MM.1S (cell line): ENCODE measurements around the gene MARCHF10.

Experiments
- DNase-seq: peaks from one replicate; pipeline ENCODE4 v3.0.0-alpha.2; 2015
- H2AFZ ChIP-seq: fragments of 300-600 bp; sonication (generic); 2 replicates; pipeline ENCODE4 v1.6.0; 2016; ENCODE audit warnings: antibody characterized with exemption, low read length
- H3F3A ChIP-seq: fragments of 300-600 bp; sonication (generic); 2 replicates; pipeline ENCODE4 v1.6.1; 2016; ENCODE audit warnings: mild to moderate bottlenecking, antibody characterized with exemption, low read length, moderate library complexity, mixed read lengths; ENCODE audit not compliant: insufficient read depth
- H3K27ac ChIP-seq: fragments of 300-600 bp; sonication (generic); 2 replicates; pipeline ENCODE4 v1.5.1; 2016; ENCODE audit warnings: mild to moderate bottlenecking, low read length
- H3K27me3 ChIP-seq: fragments of 300-600 bp; sonication (generic); replicated peaks from 2 replicates; pipeline ENCODE4 v1.6.0; 2016; ENCODE audit warnings: low read length; ENCODE audit not compliant: insufficient read depth
- H3K36me3 ChIP-seq: fragments of 300-600 bp; sonication (generic); replicated peaks from 2 replicates; pipeline ENCODE4 v1.6.1; 2016; ENCODE audit warnings: mild to moderate bottlenecking, low read length, mixed read lengths; ENCODE audit not compliant: insufficient read depth
- H3K4me1 ChIP-seq: fragments of 300-600 bp; sonication (generic); 2 replicates; pipeline ENCODE4 v1.6.1; 2016; ENCODE audit warnings: low read length, mixed read lengths
- H3K4me2 ChIP-seq: fragments of 300-600 bp; sonication (generic); 2 replicates; pipeline ENCODE4 v1.6.0; 2016; ENCODE audit warnings: low read depth, low read length
- H3K4me3 ChIP-seq: fragments of 300-600 bp; sonication (generic); 2 replicates; pipeline ENCODE4 v1.5.1; 2016; ENCODE audit warnings: low read length, mixed read lengths
- H3K79me2 ChIP-seq: fragments of 300-600 bp; sonication (generic); 2 replicates; pipeline ENCODE4 v1.6.1; 2016; ENCODE audit warnings: mixed run types, low read length, mixed read lengths
- H3K9ac ChIP-seq: fragments of 300-600 bp; sonication (generic); 2 replicates; pipeline ENCODE4 v1.6.1; 2016; ENCODE audit warnings: low read length, mixed read lengths
- H3K9me2 ChIP-seq: fragments of 300-600 bp; sonication (generic); replicated peaks from 2 replicates; pipeline ENCODE4 v1.6.1; 2016; ENCODE audit warnings: mild to moderate bottlenecking, low read length, mixed read lengths; ENCODE audit not compliant: insufficient read depth
- H3K9me3 ChIP-seq: fragments of 300-600 bp; sonication (generic); replicated peaks from 2 replicates; pipeline ENCODE4 v1.6.1; 2016; ENCODE audit warnings: mild to moderate bottlenecking, low read length, mixed read lengths; ENCODE audit not compliant: insufficient read depth
- H4K20me1 ChIP-seq: fragments of 300-600 bp; sonication (generic); 2 replicates; pipeline ENCODE4 v1.6.1; 2016; ENCODE audit warnings: mild to moderate bottlenecking, low read length, moderate library complexity, mixed read lengths; ENCODE audit not compliant: insufficient read depth
- CTCF ChIP-seq: fragments of 300-600 bp; sonication (generic); IDR thresholded peaks from 2 replicates; pipeline ENCODE4 v1.5.1; 2016; ENCODE audit warnings: antibody characterized with exemption, low read length, mixed read lengths
- EZH2 ChIP-seq: fragments of 300-600 bp; sonication (generic); optimal IDR thresholded peaks from 2 replicates; pipeline ENCODE3; 2017; ENCODE audit warnings: low read depth, mild to moderate bottlenecking, antibody characterized with exemption, low read length, mixed read lengths
- EZH2phosphoT487 ChIP-seq: fragments of 300-600 bp; sonication (generic); IDR thresholded peaks from 2 replicates; pipeline ENCODE4 v1.6.1; 2018; ENCODE audit warnings: antibody characterized with exemption, low read length

MARCHF10 gene

DNA sequence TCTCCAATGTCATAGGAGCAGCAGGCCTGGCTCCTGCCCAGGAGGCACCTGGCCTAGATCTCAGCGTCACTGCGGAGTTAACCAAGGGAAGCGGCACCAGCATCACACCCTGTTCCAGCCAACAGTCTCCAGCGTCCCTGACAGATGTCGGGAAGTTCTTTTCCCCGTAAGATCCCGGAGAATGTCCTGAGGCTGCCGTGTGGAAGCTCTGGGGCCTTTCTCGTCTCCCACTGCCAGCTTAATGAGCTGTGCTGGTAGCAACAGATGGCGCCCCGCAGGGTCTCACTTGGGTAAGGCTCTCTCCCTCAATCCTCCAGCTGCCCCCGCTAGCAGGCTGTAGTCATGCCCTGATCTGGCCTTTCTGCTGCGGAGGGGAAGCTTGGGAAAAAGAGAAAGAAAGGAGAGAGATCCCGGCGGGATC is 57.5 kb downstream of the MARCHF10 start:
- no peak for DNase-seq
- no peaks in the 10 kb centered on the region for H3K79me2 ChIP-seq
- H3K36me3 ChIP-seq = no peaks in the 10 kb centered on the region
- H3K4me1 ChIP-seq = no peaks in the 10 kb centered on the region
- no peak overlapping the region for H3K9ac ChIP-seq
- H3K4me2 ChIP-seq = no peak overlapping the region
- no peaks in the 10 kb centered on the region for H3K27me3 ChIP-seq
- no peak overlapping the region for H2AFZ ChIP-seq
- no peaks in the 10 kb centered on the region for H3K9me2 ChIP-seq
- no peak overlapping the region for H3K27ac ChIP-seq
- TF ChIP-seq EZH2 (no peak), CTCF (no peak), EZH2phosphoT487 (no peak)
- H4K20me1 ChIP-seq = no peaks in the 10 kb centered on the region
- no peaks in the 10 kb centered on the region for H3K9me3 ChIP-seq
- no peaks in the 10 kb centered on the region for H3F3A ChIP-seq
- no peak overlapping the region for H3K4me3 ChIP-seq

GRCh38 chr17:62749926-62750325 is 58.2 kb downstream of the MARCHF10 start:
- no peak for DNase-seq
- no peaks in the 10 kb centered on the region for H3K9me2 ChIP-seq
- TF ChIP-seq CTCF (no peak), EZH2 (no peak), EZH2phosphoT487 (no peak)
- H3K27ac ChIP-seq = no peak overlapping the region
- H2AFZ ChIP-seq = no peak overlapping the region
- no peak overlapping the region for H3K4me3 ChIP-seq
- no peaks in the 10 kb centered on the region for H3K9me3 ChIP-seq
- H4K20me1 ChIP-seq = no peaks in the 10 kb centered on the region
- H3K36me3 ChIP-seq = no peaks in the 10 kb centered on the region
- H3K9ac ChIP-seq = no peak overlapping the region
- no peak overlapping the region for H3K4me2 ChIP-seq
- H3K79me2 ChIP-seq = no peaks in the 10 kb centered on the region
- no peaks in the 10 kb centered on the region for H3K4me1 ChIP-seq
- H3K27me3 ChIP-seq = no peaks in the 10 kb centered on the region
- H3F3A ChIP-seq = no peaks in the 10 kb centered on the region

GRCh38 chr17:62746941-62747340 is 61.2 kb downstream of the MARCHF10 start:
- Histone ChIP-seq H3K27ac (no peak overlapping the region), H3K79me2 (no peaks in the 10 kb centered on the region), H3K9me3 (no peaks in the 10 kb centered on the region), H3F3A (no peaks in the 10 kb centered on the region), H3K27me3 (no peaks in the 10 kb centered on the region), H3K4me3 (no peak overlapping the region), H3K9me2 (no peaks in the 10 kb centered on the region), H3K36me3 (no peaks in the 10 kb centered on the region), H3K9ac (no peak overlapping the region), H3K4me1 (no peaks in the 10 kb centered on the region), H3K4me2 (no peak overlapping the region), H4K20me1 (no peaks in the 10 kb centered on the region), H2AFZ (no peak overlapping the region)
- TF ChIP-seq EZH2 = no peak
- TF ChIP-seq CTCF = no peak
- TF ChIP-seq EZH2phosphoT487 = no peak
- DNase-seq = no peak
